H1 (cell line): ENCODE results near the gene SLC10A6. TPM values are rescaled to one million over a fixed set of nuclear protein-coding genes. Genes with fewer than 3 reads are reported as not detected.

Source experiments
- CTCF ChIA-PET: fragments of 300-600 bp; sonication (Branson Sonifier 250); formaldehyde crosslinking; loops from one replicate; lab custom pipeline; 2021; ENCODE audit not compliant: partially characterized antibody; lab: Charles Lee
- POLR2A ChIA-PET: fragments of 300-600 bp; sonication (Branson Sonifier 250); formaldehyde crosslinking; loops from one replicate; lab custom pipeline; 2021; ENCODE audit warnings: inconsistent platforms; ENCODE audit not compliant: partially characterized antibody; lab: Charles Lee
- DNase-seq, 2 experiments: peaks; one replicate each; pipeline versions ENCODE4 v3.0.0 to v3.0.0-alpha.2; 2010 to 2022; ENCODE audit warnings: low spot score in 2 of 2, low read depth in 1 of 2, mixed read lengths in 1 of 2
- FAIRE-seq: peaks from 2 replicates; lab custom pipeline; 2011; peaks lifted over from hg19 to GRCh38; lab: Jason Lieb, UNC
- H2AFZ ChIP-seq: 2 replicates; pipeline ENCODE4 v1.8.1; 2012; ENCODE audit warnings: low read length, inconsistent platforms
- H2AK5ac ChIP-seq: 2 replicates; pipeline ENCODE4 v1.6.1; 2013; ENCODE audit warnings: low read depth, low read length
- H2BK120ac ChIP-seq: replicated peaks from 2 replicates; pipeline ENCODE3; 2013; ENCODE audit warnings: low read depth, low read length, inconsistent platforms
- H2BK12ac ChIP-seq: 2 replicates; pipeline ENCODE4 v1.6.1; 2013; ENCODE audit warnings: low read depth, low read length
- H2BK15ac ChIP-seq: 2 replicates; pipeline ENCODE4 v1.6.1; 2013; ENCODE audit warnings: low read length
- H2BK20ac ChIP-seq: 2 replicates; pipeline ENCODE4 v1.6.1; 2013; ENCODE audit warnings: low read length
- H2BK5ac ChIP-seq: 2 replicates; pipeline ENCODE4 v1.6.1; 2013; ENCODE audit warnings: low read depth, low read length
- H3K14ac ChIP-seq: 2 replicates; pipeline ENCODE4 v1.6.1; 2013; ENCODE audit warnings: inconsistent platforms; ENCODE audit not compliant: insufficient read length
- H3K18ac ChIP-seq: 2 replicates; pipeline ENCODE4 v1.6.1; 2013; ENCODE audit warnings: low read length; ENCODE audit errors: extremely low read depth
- H3K23ac ChIP-seq: 2 replicates; pipeline ENCODE4 v1.6.1; 2013; ENCODE audit warnings: inconsistent platforms; ENCODE audit not compliant: insufficient read length
- H3K23me2 ChIP-seq: 2 replicates; pipeline ENCODE4 v1.6.1; 2013; ENCODE audit warnings: low read depth, low read length
- H3K27ac ChIP-seq: 2 replicates; pipeline ENCODE4 v1.6.1; 2011; ENCODE audit warnings: low read depth, low read length, inconsistent platforms
- H3K27me3 ChIP-seq, 4 experiments: replicated peaks in 1 of 4; 1 replicate in 1 of 4; 2 replicates in 3 of 4; pipeline versions ENCODE4 v1.6.1 to v1.8.1; 2011 to 2013; ENCODE audit warnings: low read length in 3 of 4, mild to moderate bottlenecking in 3 of 4, inconsistent platforms in 2 of 4, mixed read lengths in 2 of 4, moderate library complexity in 1 of 4; ENCODE audit not compliant: control insufficient read depth in 3 of 4, insufficient read depth in 3 of 4; ENCODE audit errors: extremely low read depth in 1 of 4
- H3K36me3 ChIP-seq, 4 experiments: 2 replicates each; pipeline versions ENCODE4 v1.6.1 to v1.8.1; 2011 to 2013; ENCODE audit warnings: mild to moderate bottlenecking in 4 of 4, low read length in 3 of 4, moderate library complexity in 2 of 4, control low read depth in 1 of 4, inconsistent platforms in 1 of 4; ENCODE audit not compliant: insufficient read depth in 4 of 4, control insufficient read depth in 2 of 4
- H3K4ac ChIP-seq: replicated peaks from 2 replicates; pipeline ENCODE3; 2013; ENCODE audit warnings: low read length, low read depth, mixed read lengths, inconsistent platforms; ENCODE audit not compliant: insufficient read length
- H3K4me1 ChIP-seq, 4 experiments: replicated peaks in 1 of 4; 1 replicate in 1 of 4; 2 replicates in 3 of 4; pipeline versions ENCODE4 v1.6.1 to v1.8.1; 2011 to 2013; ENCODE audit warnings: low read length in 3 of 4, inconsistent platforms in 2 of 4, mixed read lengths in 1 of 4; ENCODE audit not compliant: insufficient read depth in 4 of 4, control insufficient read depth in 3 of 4
- H3K4me2 ChIP-seq, 2 experiments: 2 replicates each; pipeline versions ENCODE4 v1.6.1 to v1.8.1; 2011 to 2013; ENCODE audit warnings: low read depth in 2 of 2, low read length in 2 of 2, control low read depth in 1 of 2, inconsistent platforms in 1 of 2, mild to moderate bottlenecking in 1 of 2; ENCODE audit not compliant: insufficient read depth in 1 of 2
- H3K4me3 ChIP-seq, 4 experiments: fragments of 200-600, 300-600 bp in 1 of 4; sonication (generic), shearing (Covaris generic), sonication (Bioruptor Twin) in 1 of 4; 2 replicates each; pipeline versions ENCODE4 v1.5.1 to v1.8.1; 2011 to 2016; ENCODE audit warnings: low read length in 4 of 4, low read depth in 3 of 4, control low read depth in 2 of 4, inconsistent platforms in 2 of 4, mild to moderate bottlenecking in 2 of 4, mixed read lengths in 1 of 4, moderate library complexity in 1 of 4; ENCODE audit not compliant: insufficient read depth in 2 of 4; ENCODE audit errors: extremely low read depth in 1 of 4
- H3K56ac ChIP-seq: replicated peaks from 2 replicates; pipeline ENCODE3; 2013; ENCODE audit warnings: low read depth, mild to moderate bottlenecking, mixed read lengths, low read length, inconsistent platforms; ENCODE audit not compliant: insufficient read length
- H3K79me1 ChIP-seq: 2 replicates; pipeline ENCODE4 v1.6.1; 2013; ENCODE audit warnings: low read depth, low read length, control low read depth
- H3K79me2 ChIP-seq, 2 experiments: 2 replicates each; pipeline versions ENCODE4 v1.6.1 to v1.8.1; 2012 to 2013; ENCODE audit warnings: low read length in 2 of 2, mild to moderate bottlenecking in 2 of 2, inconsistent platforms in 1 of 2; ENCODE audit not compliant: insufficient read depth in 2 of 2, control insufficient read depth in 1 of 2
- H3K9ac ChIP-seq, 4 experiments: replicated peaks in 1 of 4; 1 replicate in 1 of 4; 2 replicates in 3 of 4; pipeline versions ENCODE4 v1.6.1 to v1.8.1; 2011 to 2013; ENCODE audit warnings: low read depth in 3 of 4, low read length in 3 of 4, control low read depth in 2 of 4, mild to moderate bottlenecking in 2 of 4, moderate library complexity in 2 of 4, inconsistent platforms in 1 of 4; ENCODE audit errors: extremely low read depth in 1 of 4
- H3K9me3 ChIP-seq, 2 experiments: 2 replicates each; pipeline versions ENCODE4 v1.6.1 to v1.8.1; 2012 to 2013; ENCODE audit warnings: mild to moderate bottlenecking in 2 of 2, moderate library complexity in 2 of 2, control low read depth in 1 of 2, inconsistent platforms in 1 of 2, low read depth in 1 of 2, low read length in 1 of 2, mixed read lengths in 1 of 2; ENCODE audit not compliant: insufficient read depth in 2 of 2
- H4K20me1 ChIP-seq, 2 experiments: replicated peaks in 1 of 2; 2 replicates each; pipeline versions ENCODE3 to v1.8.1; 2011 to 2013; ENCODE audit warnings: inconsistent platforms in 2 of 2, low read length in 2 of 2, mild to moderate bottlenecking in 1 of 2; ENCODE audit not compliant: insufficient read depth in 2 of 2, control insufficient read depth in 1 of 2
- H4K5ac ChIP-seq: 2 replicates; pipeline ENCODE4 v1.6.1; 2013; ENCODE audit warnings: low read length, low read depth, mixed read lengths, inconsistent platforms; ENCODE audit not compliant: insufficient read length
- H4K8ac ChIP-seq: 2 replicates; pipeline ENCODE4 v1.8.0; 2013; ENCODE audit warnings: mild to moderate bottlenecking, moderate library complexity, low read length, inconsistent platforms; ENCODE audit not compliant: insufficient read depth; ENCODE audit errors: extremely low read depth
- H4K91ac ChIP-seq: replicated peaks from 2 replicates; pipeline ENCODE3; 2013; ENCODE audit warnings: low read length, mixed read lengths, inconsistent platforms; ENCODE audit not compliant: insufficient read length
- CBX5 ChIP-seq: fragments of 300-800, 300-1000 bp; sonication (generic); IDR thresholded peaks from 2 replicates; pipeline ENCODE4 v1.7.1; 2016; ENCODE audit warnings: antibody characterized with exemption, low read length, low read depth
- CBX8 ChIP-seq: fragments of 300-800, 300-1000 bp; sonication (generic); IDR thresholded peaks from 2 replicates; pipeline ENCODE4 v1.7.1; 2016; ENCODE audit warnings: low read depth, low read length, borderline replicate concordance
- JUN ChIP-seq: IDR thresholded peaks from 2 replicates; pipeline ENCODE4 v1.6.1; 2011; ENCODE audit warnings: low read depth, mild to moderate bottlenecking, improper control_type of control experiment, low read length
- POU5F1 ChIP-seq: IDR thresholded peaks from 2 replicates; pipeline ENCODE4 v1.6.1; 2011; ENCODE audit warnings: low read depth, mild to moderate bottlenecking, low read length, moderate library complexity
- RAD21 ChIP-seq, 2 experiments: IDR thresholded peaks in 1 of 2; conservative IDR thresholded peaks in 1 of 2; 2 replicates each; pipeline ENCODE4 v1.6.1; 2011; ENCODE audit warnings: low read depth in 2 of 2, low read length in 2 of 2, improper control_type of control experiment in 1 of 2, inconsistent platforms in 1 of 2, mild to moderate bottlenecking in 1 of 2, moderate library complexity in 1 of 2
- YY1 ChIP-seq: IDR thresholded peaks from 2 replicates; pipeline ENCODE4 v1.6.1; 2011; ENCODE audit warnings: low read depth, mild to moderate bottlenecking, low read length
- WGBS, 2 experiments: shearing (Covaris generic) in 1 of 2; methylation state at CpG; one replicate each; pipeline versions ENCODE4 v1.1.6 to v1.1.7; 2013 to 2015; ENCODE audit warnings: low lambda C conversion rate in 2 of 2, mixed read lengths in 2 of 2, inconsistent platforms in 1 of 2, low coverage in 1 of 2, missing lambda C conversion rate in 1 of 2; ENCODE audit not compliant: insufficient replicate concordance in 2 of 2, insufficient coverage in 1 of 2, insufficient read length in 1 of 2; ENCODE audit errors: extremely low coverage in 1 of 2, missing lambda C conversion rate in 1 of 2; 5-methylcytosine and 5-hydroxymethylcytosine counted together
- polyA plus RNA-seq, 7 experiments: library from polyadenylated mRNA; depleted of rRNA in 3 of 7; stranded (reverse) in 5 of 7; unstranded in 2 of 7; fragments of >200 nt in 5 of 7; fragments of 200-250 nt in 2 of 7; gene quantifications; 1 replicate in 5 of 7; 2 replicates in 1 of 7; 4 replicates in 1 of 7; pipeline versions ENCODE4 v1.2.1 to v1.2.3, GENCODE V29; 2011 to 2013; ENCODE audit warnings: missing spikeins in 2 of 7, mixed read lengths in 2 of 7
- total RNA-seq: library from RNA; stranded (reverse); fragmentation: NEBNext Ultra II Directional; extraction: Animal tissue kit (Norgen Biotek cat#: 25700); gene quantifications from 2 replicates; pipeline ENCODE4 v1.2.1, GENCODE V29; 2021
- TF ChIP-seq, protein P1 (sequence below), 3 experiments: IDR thresholded peaks; 1 replicate in 2 of 3; 2 replicates in 1 of 3; pipeline versions ENCODE4 v1.5.1 to v1.6.1; 2011; ENCODE audit warnings: low read length in 3 of 3, mild to moderate bottlenecking in 3 of 3, inconsistent platforms in 2 of 3, low read depth in 1 of 3, moderate library complexity in 1 of 3; ENCODE audit not compliant: insufficient read depth in 1 of 3; ENCODE audit errors: control extremely low read depth in 1 of 3

SLC10A6 gene
- total and polyA plus RNA-seq, 2 of the 8 experiments (the other 6 are each of a cell fraction or from before 2014, with no cell fraction given) = not detected

DNA sequence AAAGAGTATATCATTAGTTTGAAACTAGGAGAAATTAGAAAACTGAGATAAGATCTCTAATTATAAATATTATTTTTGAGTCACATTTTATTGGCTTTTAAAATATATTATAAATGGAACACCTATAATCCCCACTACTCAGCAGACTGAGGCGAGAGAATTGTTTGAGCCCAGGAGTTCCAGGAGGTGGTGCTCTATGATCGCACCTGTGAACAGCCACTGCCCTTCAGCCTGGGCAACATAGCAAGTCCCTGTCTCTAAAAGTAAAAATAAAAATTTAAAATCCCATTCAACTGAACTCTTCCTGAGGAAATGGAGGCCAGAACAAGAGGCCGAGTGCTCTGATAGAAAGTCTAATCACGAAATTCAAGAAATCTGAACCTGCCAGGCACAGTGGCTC lies 49.4 kb upstream of the SLC10A6 start:
- H4K8ac ChIP-seq = no peak overlapping the region
- no peaks in the 10 kb centered on the region for H3K4me1 ChIP-seq
- no peak overlapping the region for H2BK12ac ChIP-seq
- H3K56ac ChIP-seq = no peak overlapping the region
- no peak overlapping the region for H3K23ac ChIP-seq
- CTCF ChIA-PET = interaction anchor here (1.1 to 3.0 kb wide), 4 partner anchors 216 to 402 kb away, joined by 4 to 19 read pairs (median 5); no protein-coding TSS in a partner anchor
- no peak overlapping the region for H4K91ac ChIP-seq
- no peaks in the 10 kb centered on the region for H3K36me3 ChIP-seq
- no peaks in the 10 kb centered on the region for H4K20me1 ChIP-seq
- H3K14ac ChIP-seq = no peak overlapping the region
- no peak for FAIRE-seq
- H3K23me2 ChIP-seq = no peaks in the 10 kb centered on the region
- H3K4me2 ChIP-seq = no peak overlapping the region
- POLR2A ChIA-PET = no interaction called here
- H3K9ac ChIP-seq = no peak overlapping the region
- H3K27me3 ChIP-seq = no peaks in the 10 kb centered on the region
- H3K79me1 ChIP-seq = no peaks in the 10 kb centered on the region
- H2BK5ac ChIP-seq = no peak overlapping the region
- no peak overlapping the region for H2BK15ac ChIP-seq
- no peak overlapping the region for H3K4ac ChIP-seq
- no peak overlapping the region for H3K27ac ChIP-seq
- H4K5ac ChIP-seq = no peak overlapping the region
- H2BK120ac ChIP-seq = no peak overlapping the region
- H3K79me2 ChIP-seq = no peaks in the 10 kb centered on the region
- H3K9me3 ChIP-seq = no peaks in the 10 kb centered on the region
- no peak overlapping the region for H3K18ac ChIP-seq
- TF ChIP-seq YY1 (no peak), CBX5 (no peak), POU5F1 (no peak), RAD21 (IDR thresholded peaks at IDR 0.05 in 1 of 2, conservative IDR thresholded peaks at IDR 0.05 in 1 of 2; ENCODE audit: low read depth in 2 of 2, low read length in 2 of 2) (peak; percentile 77 to 81), CBX8 (no peak), JUN (no peak)
- TF ChIP-seq, protein P1, sequence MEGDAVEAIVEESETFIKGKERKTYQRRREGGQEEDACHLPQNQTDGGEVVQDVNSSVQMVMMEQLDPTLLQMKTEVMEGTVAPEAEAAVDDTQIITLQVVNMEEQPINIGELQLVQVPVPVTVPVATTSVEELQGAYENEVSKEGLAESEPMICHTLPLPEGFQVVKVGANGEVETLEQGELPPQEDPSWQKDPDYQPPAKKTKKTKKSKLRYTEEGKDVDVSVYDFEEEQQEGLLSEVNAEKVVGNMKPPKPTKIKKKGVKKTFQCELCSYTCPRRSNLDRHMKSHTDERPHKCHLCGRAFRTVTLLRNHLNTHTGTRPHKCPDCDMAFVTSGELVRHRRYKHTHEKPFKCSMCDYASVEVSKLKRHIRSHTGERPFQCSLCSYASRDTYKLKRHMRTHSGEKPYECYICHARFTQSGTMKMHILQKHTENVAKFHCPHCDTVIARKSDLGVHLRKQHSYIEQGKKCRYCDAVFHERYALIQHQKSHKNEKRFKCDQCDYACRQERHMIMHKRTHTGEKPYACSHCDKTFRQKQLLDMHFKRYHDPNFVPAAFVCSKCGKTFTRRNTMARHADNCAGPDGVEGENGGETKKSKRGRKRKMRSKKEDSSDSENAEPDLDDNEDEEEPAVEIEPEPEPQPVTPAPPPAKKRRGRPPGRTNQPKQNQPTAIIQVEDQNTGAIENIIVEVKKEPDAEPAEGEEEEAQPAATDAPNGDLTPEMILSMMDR (IDR thresholded peaks at IDR 0.05; ENCODE audit: control extremely low read depth in 1 of 3, insufficient read depth in 1 of 3, low read depth in 1 of 3, low read length in 3 of 3) = peak; percentile 17 to 44 (median 28)
- TF ChIP-seq, all 59 proteins: peak for 2
- Histone ChIP-seq H2BK20ac (no peak overlapping the region), H2AK5ac (no peak overlapping the region), H2AFZ (no peak overlapping the region), H3K4me3 (no peak overlapping the region)
- DNase-seq = peak in 1 of 2 experiments; percentile 13
- 80% methylated on average over 4 of the region's 4 CpGs; no CpG with 5 or more reads in 1 of the 2 experiments for WGBS, 2 experiments
